WTC11 (cell line): ENCODE measurements around the gene UQCR10.

Source experiments
- AR ChIP-seq: fragments of 250-450 bp; sonication (Bioruptor Pico); IDR thresholded peaks from 2 replicates; pipeline ENCODE4 v1.9.0; 2021; ENCODE audit warnings: mild to moderate bottlenecking
- CREB1 ChIP-seq: sonication (generic); formaldehyde crosslinking; IDR thresholded peaks from 2 replicates; pipeline ENCODE4 v1.8.0; 2023; ENCODE audit warnings: mild to moderate bottlenecking, missing genetic modification reagents
- CTCF ChIP-seq: fragments of 200-600 bp; IDR thresholded peaks from 2 replicates; pipeline ENCODE4 v1.8.0; 2022; ENCODE audit warnings: antibody characterized with exemption
- E2F1 ChIP-seq: sonication (generic); formaldehyde crosslinking; IDR thresholded peaks from 2 replicates; pipeline ENCODE4 v1.8.0; 2022; ENCODE audit warnings: mild to moderate bottlenecking, missing genetic modification reagents
- MAX ChIP-seq: sonication (generic); formaldehyde crosslinking; IDR thresholded peaks from 2 replicates; pipeline ENCODE4 v1.8.0; 2022; ENCODE audit warnings: mild to moderate bottlenecking, missing genetic modification reagents
- OVOL2 ChIP-seq: fragments of 250-450 bp; sonication (Bioruptor Pico); IDR thresholded peaks from 2 replicates; pipeline ENCODE4 v1.9.0; 2021; ENCODE audit warnings: mild to moderate bottlenecking, borderline replicate concordance
- PREB ChIP-seq: sonication (generic); formaldehyde crosslinking; IDR thresholded peaks from 2 replicates; pipeline ENCODE4 v1.8.1; 2022; ENCODE audit warnings: mild to moderate bottlenecking, missing genetic modification reagents, moderate library complexity, borderline replicate concordance
- RELA ChIP-seq: sonication (generic); formaldehyde crosslinking; IDR thresholded peaks from 2 replicates; pipeline ENCODE4 v1.8.1; 2022; ENCODE audit warnings: missing genetic modification reagents, mild to moderate bottlenecking, borderline replicate concordance
- SP1 ChIP-seq: sonication (generic); formaldehyde crosslinking; conservative IDR thresholded peaks from 2 replicates; pipeline ENCODE4 v1.8.1; 2022; ENCODE audit warnings: missing genetic modification reagents
- TEAD1 ChIP-seq: sonication (generic); formaldehyde crosslinking; IDR thresholded peaks from 2 replicates; pipeline ENCODE4 v1.8.0; 2022; ENCODE audit warnings: mild to moderate bottlenecking, missing genetic modification reagents
- TP53 ChIP-seq: sonication (generic); formaldehyde crosslinking; IDR thresholded peaks from 2 replicates; pipeline ENCODE4 v1.8.1; 2023; ENCODE audit warnings: mild to moderate bottlenecking, missing genetic modification reagents

- TF ChIP-seq TP53, result no peak
- TF ChIP-seq AR (CRISPR knock-in tag), result no peak
- no peak for TF ChIP-seq E2F1 (CRISPR knock-in tag)
- no peak for TF ChIP-seq SP1 (CRISPR knock-in tag)
- no peak for TF ChIP-seq TEAD1 (CRISPR knock-in tag)
- no peak for TF ChIP-seq CTCF
- TF ChIP-seq CREB1, result no peak
- TF ChIP-seq OVOL2, result no peak
- no peak for TF ChIP-seq MAX (CRISPR knock-in tag)
- no peak for TF ChIP-seq PREB (CRISPR knock-in tag)
- TF ChIP-seq RELA (CRISPR knock-in tag), result no peak
Observed at GRCh38 chr22:29747832-29748231, 19.3 kb upstream of the UQCR10 start.
